ENCODE results near the gene SH3BP1. TPM values are rescaled to one million over a fixed set of nuclear protein-coding genes. Genes with fewer than 3 reads are reported as not detected.

SH3BP1 gene
- total and polyA plus RNA-seq, 7 experiments from 2014 or later = 12.9 to 157 (median 80.4) TPM

DNA sequence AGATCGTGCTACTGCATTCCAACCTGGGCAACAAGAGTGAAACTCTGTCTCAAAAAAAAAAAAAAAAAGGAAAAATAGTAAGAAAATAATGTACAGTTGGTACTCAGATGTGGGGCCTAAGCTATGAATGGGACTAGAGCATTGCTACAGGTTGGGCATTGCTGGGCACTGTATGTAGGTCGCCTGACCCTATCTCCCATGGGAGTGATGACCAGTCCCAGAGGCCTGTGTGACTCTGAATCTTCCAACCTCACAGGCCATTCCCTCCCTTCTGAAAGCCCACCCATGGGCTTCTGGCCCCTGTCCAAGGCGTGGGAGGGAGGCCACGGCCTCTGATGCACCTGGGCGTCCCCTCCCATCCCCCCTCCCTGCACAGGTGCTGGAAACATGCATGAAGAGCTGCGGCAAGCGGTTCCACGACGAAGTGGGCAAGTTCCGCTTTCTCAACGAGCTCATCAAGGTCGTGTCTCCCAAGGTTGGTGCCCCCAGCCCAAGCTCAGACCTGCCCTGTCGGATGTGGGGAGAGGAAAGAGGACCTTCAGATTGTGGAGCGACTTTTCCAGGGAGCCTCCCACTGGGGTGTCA lies 21.3 kb upstream of the SH3BP1 start:
- H3K4me1 ChIP-seq (ENCODE audit: control insufficient read depth in 2 of 2, insufficient read depth in 2 of 2, low read length in 2 of 2) = peaks cover 0 to under 1% of the 10 kb centered on the region in 2 donors
- H3K36me3 ChIP-seq (ENCODE audit: control insufficient read depth in 2 of 3, insufficient read depth in 3 of 3, low read length in 3 of 3) = peaks cover 4 to 74% (median 10%) of the 10 kb centered on the region in 3 experiments
- H3K27me3 ChIP-seq (ENCODE audit: control insufficient read depth in 2 of 2, insufficient read depth in 2 of 2, low read length in 2 of 2) = no peaks in the 10 kb centered on the region
- CTCF ChIA-PET = interaction anchor here (0.9 to 20.3 kb wide), 3 partner anchors 9 to 22 kb away, joined by 3 to 292 read pairs (median 4); partner anchors contain the start of gene SH3BP1
- Mint-ChIP-seq H3K9me3 (no peaks in the 10 kb centered on the region), H3K4me1 (peaks cover 0 to 9% (median 3%) of the 10 kb centered on the region in 7 donors), H3K4me3 (no peak overlapping the region), H3K27me3 (no peaks in the 10 kb centered on the region), H3K27ac (no peak overlapping the region), H3K36me3 (peaks cover 0 to 19% (median 5%) of the 10 kb centered on the region in 5 donors)
- ATAC-seq (no peak), DNase-seq (no peak)
- intact Hi-C loops (cut with micrococcal nuclease) = no loop called here
- H3K27ac ChIP-seq (ENCODE audit: low read depth, low read length) = no peak overlapping the region
- no peaks in the 10 kb centered on the region for H3K9me3 ChIP-seq (ENCODE audit: control insufficient read depth in 2 of 3, low read length in 3 of 3)
- no peak overlapping the region for H3K4me3 ChIP-seq (ENCODE audit: low read length)
- POLR2A ChIA-PET = interaction anchor here (0.7 to 2.5 kb wide), 6 partner anchors 8 to 68 kb away, joined by 3 to 19 read pairs (median 4); partner anchors contain the start of genes GGA1 and NOL12

DNA sequence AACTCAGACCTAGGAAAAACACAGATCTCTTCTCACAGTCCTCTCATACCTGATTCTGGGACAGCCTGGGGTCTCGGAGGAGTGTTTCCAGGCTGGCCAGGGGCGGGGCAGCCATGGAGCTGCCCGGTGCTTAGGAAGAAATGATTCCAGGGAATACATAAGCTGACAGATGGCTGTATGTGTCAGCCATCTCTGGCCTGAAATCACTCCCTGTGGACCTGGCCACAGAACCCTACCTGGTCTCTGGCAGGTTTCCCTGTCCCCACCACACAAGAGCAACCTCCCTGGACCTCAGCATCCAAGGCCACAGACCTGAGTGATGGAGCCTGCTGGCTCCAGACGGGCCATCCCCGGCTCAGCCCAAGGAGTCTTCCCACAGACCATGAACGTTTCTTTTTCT lies 20.8 kb upstream of the SH3BP1 start:
- Mint-ChIP-seq H3K36me3 (peaks cover 2 to 19% (median 5%) of the 10 kb centered on the region in 5 donors), H3K4me1 (peaks cover 1 to 10% (median 6%) of the 10 kb centered on the region in 7 donors), H3K4me3 (no peak overlapping the region), H3K27ac (no peak overlapping the region), H3K9me3 (no peaks in the 10 kb centered on the region), H3K27me3 (no peaks in the 10 kb centered on the region)
- H3K9me3 ChIP-seq (ENCODE audit: control insufficient read depth in 2 of 3, low read length in 3 of 3) = no peaks in the 10 kb centered on the region
- H3K4me1 ChIP-seq (ENCODE audit: control insufficient read depth in 2 of 2, insufficient read depth in 2 of 2, low read length in 2 of 2) = peaks cover 2 to 6% of the 10 kb centered on the region in 2 donors
- ChIA-PET CTCF (interaction anchor here (20.3 kb wide), 1 partner anchor 21 kb away, joined by 292 read pairs; the partner anchor contains the start of gene SH3BP1), POLR2A (interaction anchor here (0.9 to 2.5 kb wide), 3 partner anchors 9 to 66 kb away, joined by 3 to 19 read pairs (median 9); partner anchors contain the start of gene GGA1)
- DNase-seq = no peak
- peaks cover 4 to 75% (median 10%) of the 10 kb centered on the region in 3 experiments for H3K36me3 ChIP-seq (ENCODE audit: control insufficient read depth in 2 of 3, insufficient read depth in 3 of 3, low read length in 3 of 3)
- intact Hi-C loops (cut with micrococcal nuclease) = no loop called here
- no peaks in the 10 kb centered on the region for H3K27me3 ChIP-seq (ENCODE audit: control insufficient read depth in 2 of 2, insufficient read depth in 2 of 2, low read length in 2 of 2)
- H3K27ac ChIP-seq (ENCODE audit: low read depth, low read length) = no peak overlapping the region
- no peak for ATAC-seq
- no peak overlapping the region for H3K4me3 ChIP-seq (ENCODE audit: low read length)

DNA sequence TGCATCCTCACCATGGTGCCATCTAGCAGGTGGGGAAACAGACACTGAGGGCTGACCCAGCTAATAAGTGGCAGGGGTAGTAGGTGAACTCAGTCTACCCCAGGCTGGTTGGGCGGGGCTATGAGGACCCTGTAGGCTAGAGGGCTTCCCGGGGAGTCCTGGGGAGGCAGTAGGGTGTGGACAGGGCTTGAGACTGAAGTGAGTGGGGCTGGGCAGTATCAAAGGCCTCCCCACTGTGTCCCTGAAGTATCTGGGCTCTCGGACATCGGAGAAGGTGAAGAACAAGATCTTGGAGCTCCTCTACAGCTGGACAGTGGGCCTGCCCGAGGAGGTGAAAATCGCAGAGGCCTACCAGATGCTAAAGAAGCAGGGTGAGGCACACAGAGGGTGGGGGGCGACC lies 19.5 kb upstream of the SH3BP1 start:
- Histone ChIP-seq H3K4me1 (ENCODE audit: control insufficient read depth in 2 of 2, insufficient read depth in 2 of 2, low read length in 2 of 2) (peaks cover 12 to 18% of the 10 kb centered on the region in 2 donors), H3K36me3 (ENCODE audit: control insufficient read depth in 2 of 3, insufficient read depth in 3 of 3, low read length in 3 of 3) (peaks cover 4 to 69% (median 10%) of the 10 kb centered on the region in 3 experiments), H3K4me3 (ENCODE audit: low read length) (no peak overlapping the region), H3K9me3 (ENCODE audit: control insufficient read depth in 2 of 3, low read length in 3 of 3) (no peaks in the 10 kb centered on the region), H3K27ac (ENCODE audit: low read depth, low read length) (no peak overlapping the region), H3K27me3 (ENCODE audit: control insufficient read depth in 2 of 2, insufficient read depth in 2 of 2, low read length in 2 of 2) (no peaks in the 10 kb centered on the region)
- no peaks in the 10 kb centered on the region for H3K27me3 Mint-ChIP-seq
- peaks cover 6 to 21% (median 15%) of the 10 kb centered on the region in 7 donors for H3K4me1 Mint-ChIP-seq
- H3K27ac Mint-ChIP-seq = peak overlapping the region in 1 of 9 donors; percentile 57
- H3K36me3 Mint-ChIP-seq = peaks cover 3 to 16% (median 5%) of the 10 kb centered on the region in 5 donors
- DNase-seq (no peak), ATAC-seq (no peak)
- H3K4me3 Mint-ChIP-seq = no peak overlapping the region
- intact Hi-C loops (cut with micrococcal nuclease) = loop anchor here in 1 of 2 donors (5.0 kb wide), 1 partner anchor 347 kb away; no protein-coding TSS in a partner anchor
- ChIA-PET POLR2A (interaction anchor here (0.6 to 2.5 kb wide), 2 partner anchors 11 to 64 kb away, joined by 3 to 19 read pairs; partner anchors contain the start of gene GGA1), CTCF (interaction anchor here (0.6 to 20.3 kb wide), 4 partner anchors 11 to 28 kb away, joined by 3 to 292 read pairs (median 6); partner anchors contain the start of genes GGA1 and SH3BP1)
- no peaks in the 10 kb centered on the region for H3K9me3 Mint-ChIP-seq

DNA sequence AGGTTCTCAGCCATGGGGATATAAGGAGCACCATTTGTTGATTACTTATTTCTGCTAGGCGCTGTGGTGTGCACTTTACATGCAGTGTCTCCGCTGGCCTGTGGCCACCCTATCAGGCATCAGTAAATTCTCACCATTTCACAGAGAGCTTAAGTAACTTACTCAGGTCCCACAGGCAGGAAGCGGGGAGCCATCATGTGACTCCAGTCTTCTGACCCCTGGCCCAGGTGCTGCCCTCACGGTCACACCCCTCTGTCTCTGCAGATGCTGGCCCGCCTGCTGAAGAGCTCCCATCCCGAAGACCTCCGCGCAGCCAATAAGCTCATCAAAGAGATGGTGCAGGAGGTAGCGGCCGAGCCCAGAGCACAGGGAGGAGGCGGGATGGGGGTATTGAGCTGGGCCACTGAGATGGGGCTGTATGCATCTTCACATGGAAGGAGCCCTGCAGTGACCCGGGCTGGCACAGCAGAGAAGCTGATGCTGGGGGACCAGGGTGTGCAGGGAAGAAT lies 18.1 kb upstream of the SH3BP1 start:
- intact Hi-C loops (cut with micrococcal nuclease) = loop anchor here in 1 of 2 donors (5.0 kb wide), 1 partner anchor 346 kb away; no protein-coding TSS in a partner anchor
- POLR2A ChIA-PET = interaction anchor here (0.7 to 1.0 kb wide), 2 partner anchors 18 to 36 kb away, joined by 3 to 5 read pairs; partner anchors contain the start of gene SH3BP1

DNA sequence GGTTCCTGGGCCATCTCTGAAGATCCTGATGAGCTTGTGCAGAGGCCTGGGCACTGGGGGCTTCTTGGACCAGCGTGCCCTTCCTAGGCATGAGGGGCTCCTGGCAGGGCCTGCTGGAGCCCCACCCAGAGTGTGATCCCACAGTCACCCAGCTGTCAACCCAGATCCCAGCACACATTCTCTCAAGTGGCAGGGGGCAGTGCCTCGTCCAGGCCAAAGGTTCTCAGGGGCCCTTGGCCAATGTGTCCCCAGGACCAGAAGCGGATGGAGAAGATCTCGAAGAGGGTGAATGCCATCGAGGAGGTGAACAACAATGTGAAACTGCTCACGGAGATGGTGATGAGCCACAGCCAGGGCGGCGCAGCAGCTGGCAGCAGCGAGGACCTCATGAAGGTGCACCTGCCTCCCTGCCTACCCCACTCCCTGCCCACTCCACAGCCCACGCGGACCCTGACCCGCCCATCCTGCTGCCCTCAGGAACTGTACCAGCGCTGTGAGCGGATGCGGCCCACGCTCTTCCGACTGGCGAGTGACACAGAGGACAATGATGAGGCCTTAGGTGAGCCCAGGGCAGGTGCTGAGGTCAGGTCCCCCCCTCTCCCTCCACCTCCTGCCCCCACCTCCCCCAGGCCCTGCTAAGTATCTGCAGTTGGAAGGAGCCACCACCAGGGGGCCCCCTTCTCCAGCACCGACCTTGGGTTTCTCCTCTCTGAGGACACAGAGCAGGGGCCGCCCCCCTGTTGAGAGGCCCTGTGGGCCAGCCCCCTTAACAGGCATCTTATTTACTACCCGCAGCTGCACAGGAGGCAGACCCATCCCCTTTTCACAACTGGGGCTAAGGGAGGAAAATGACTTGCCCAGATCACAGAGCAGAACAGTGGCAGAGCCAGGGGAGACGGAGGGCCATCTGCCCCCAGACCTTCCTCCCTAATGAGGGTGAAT lies 16.1 kb upstream of the SH3BP1 start:
- Histone ChIP-seq H3K9me3 (ENCODE audit: control insufficient read depth in 2 of 3, low read length in 3 of 3) (no peaks in the 10 kb centered on the region), H3K27me3 (ENCODE audit: control insufficient read depth in 2 of 2, insufficient read depth in 2 of 2, low read length in 2 of 2) (no peaks in the 10 kb centered on the region), H3K36me3 (ENCODE audit: control insufficient read depth in 2 of 3, insufficient read depth in 3 of 3, low read length in 3 of 3) (peaks cover 2 to 50% (median 4%) of the 10 kb centered on the region in 3 experiments), H3K4me1 (ENCODE audit: control insufficient read depth in 2 of 2, insufficient read depth in 2 of 2, low read length in 2 of 2) (peaks cover 45 to 52% of the 10 kb centered on the region in 2 donors), H3K27ac (ENCODE audit: low read depth, low read length) (peak overlapping the region; percentile 60), H3K4me3 (ENCODE audit: low read length) (no peak overlapping the region)
- H3K36me3 Mint-ChIP-seq = peaks cover 0 to 11% (median 3%) of the 10 kb centered on the region in 5 donors
- H3K27me3 Mint-ChIP-seq = no peaks in the 10 kb centered on the region
- no peaks in the 10 kb centered on the region for H3K9me3 Mint-ChIP-seq
- DNase-seq = peak; percentile 63 to 84 (median 75)
- H3K4me3 Mint-ChIP-seq = peak overlapping the region in 9 of 10 donors; percentile 49 to 75 (median 60)
- ATAC-seq = peak; percentile 91
- intact Hi-C loops (cut with micrococcal nuclease) = loop anchor here (1.0 to 5.0 kb wide), 8 partner anchors 10 to 344 kb away; partner anchors contain the start of genes GGA1 (in 1 of the 2) and PDXP (in 1 of the 2)
- CTCF ChIA-PET = interaction anchor here (0.6 to 20.3 kb wide), 5 partner anchors 8 to 35 kb away, joined by 3 to 292 read pairs (median 3); partner anchors contain the start of genes PDXP and SH3BP1
- H3K27ac Mint-ChIP-seq = peak overlapping the region; percentile 87 to 99 (median 94)
- POLR2A ChIA-PET = interaction anchor here (0.6 to 7.6 kb wide), 6 partner anchors 13 to 59 kb away, joined by 3 to 135 read pairs (median 4); partner anchors contain the start of gene SH3BP1
- peaks cover 28 to 53% (median 37%) of the 10 kb centered on the region in 7 donors for H3K4me1 Mint-ChIP-seq

More for the DNA sequence above, 18.1 kb upstream of the SH3BP1 start:
- no peak overlapping the region for H3K27ac ChIP-seq (ENCODE audit: low read depth, low read length)
- CTCF ChIA-PET = interaction anchor here (1.0 to 20.3 kb wide), 5 partner anchors 12 to 228 kb away, joined by 3 to 292 read pairs (median 4); partner anchors contain the start of genes EIF3L, GGA1 and SH3BP1
- no peak overlapping the region for H3K4me3 ChIP-seq (ENCODE audit: low read length)
- no peaks in the 10 kb centered on the region for H3K27me3 ChIP-seq (ENCODE audit: control insufficient read depth in 2 of 2, insufficient read depth in 2 of 2, low read length in 2 of 2)
- no peaks in the 10 kb centered on the region for H3K9me3 Mint-ChIP-seq
- ATAC-seq (no peak), DNase-seq (no peak)
- H3K27ac Mint-ChIP-seq = peak overlapping the region in 2 of 9 donors; percentile 6 to 25
- H3K36me3 ChIP-seq (ENCODE audit: control insufficient read depth in 2 of 3, insufficient read depth in 3 of 3, low read length in 3 of 3) = peaks cover 4 to 69% (median 5%) of the 10 kb centered on the region in 3 experiments
- peaks cover 3 to 17% (median 5%) of the 10 kb centered on the region in 5 donors for H3K36me3 Mint-ChIP-seq
- H3K4me3 Mint-ChIP-seq = no peak overlapping the region
- no peaks in the 10 kb centered on the region for H3K27me3 Mint-ChIP-seq
- H3K4me1 ChIP-seq (ENCODE audit: control insufficient read depth in 2 of 2, insufficient read depth in 2 of 2, low read length in 2 of 2) = peaks cover 26 to 33% of the 10 kb centered on the region in 2 donors
- H3K9me3 ChIP-seq (ENCODE audit: control insufficient read depth in 2 of 3, low read length in 3 of 3) = no peaks in the 10 kb centered on the region
- peaks cover 11 to 35% (median 21%) of the 10 kb centered on the region in 7 donors for H3K4me1 Mint-ChIP-seq
